Measurements from ENCODE around the gene PFN1.

Gene PFN1

DNA sequence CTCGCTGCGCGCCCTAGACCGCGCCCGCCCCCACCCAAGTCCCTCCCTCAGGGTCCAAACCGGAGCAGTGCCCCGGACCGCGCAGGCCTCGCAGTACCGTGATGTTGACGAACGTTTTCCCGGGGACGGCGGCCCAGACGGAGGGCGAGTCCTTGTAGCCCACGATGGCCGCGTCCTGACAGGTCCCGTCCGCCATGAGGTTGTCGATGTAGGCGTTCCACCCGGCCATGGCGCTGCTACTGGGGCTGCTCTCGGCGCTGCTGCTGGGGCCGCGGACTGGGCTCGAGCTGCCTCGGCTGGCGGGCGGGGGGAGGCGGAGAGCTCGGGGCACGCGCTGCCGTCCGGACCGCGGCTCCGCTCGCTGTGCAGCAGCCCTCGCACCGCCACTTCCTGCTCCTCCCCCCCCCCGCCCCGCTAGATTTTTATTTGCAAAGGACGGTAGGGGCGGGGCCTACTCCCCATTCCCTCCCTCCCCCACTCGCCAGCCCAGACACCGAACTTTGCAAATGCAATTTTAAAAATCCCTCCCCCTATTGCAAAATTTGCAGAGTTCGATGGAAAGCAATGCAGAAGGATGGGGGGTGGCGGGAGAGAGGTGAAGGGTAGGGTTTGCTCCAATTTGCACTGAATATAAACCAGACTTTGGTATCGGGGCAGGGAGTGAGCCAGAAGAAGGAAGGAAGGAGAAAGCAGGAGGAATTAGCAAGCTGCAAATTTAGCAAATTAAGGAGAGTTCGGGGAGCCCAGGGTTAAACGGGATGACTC is at the start of gene PFN1:
TSS of gene PFN1 (minus strand) at position 365 of the 765 bp plus-strand sequence. CDS start at position 229, 136 bp downstream.
- DNase-seq: peak; percentile 58

DNA sequence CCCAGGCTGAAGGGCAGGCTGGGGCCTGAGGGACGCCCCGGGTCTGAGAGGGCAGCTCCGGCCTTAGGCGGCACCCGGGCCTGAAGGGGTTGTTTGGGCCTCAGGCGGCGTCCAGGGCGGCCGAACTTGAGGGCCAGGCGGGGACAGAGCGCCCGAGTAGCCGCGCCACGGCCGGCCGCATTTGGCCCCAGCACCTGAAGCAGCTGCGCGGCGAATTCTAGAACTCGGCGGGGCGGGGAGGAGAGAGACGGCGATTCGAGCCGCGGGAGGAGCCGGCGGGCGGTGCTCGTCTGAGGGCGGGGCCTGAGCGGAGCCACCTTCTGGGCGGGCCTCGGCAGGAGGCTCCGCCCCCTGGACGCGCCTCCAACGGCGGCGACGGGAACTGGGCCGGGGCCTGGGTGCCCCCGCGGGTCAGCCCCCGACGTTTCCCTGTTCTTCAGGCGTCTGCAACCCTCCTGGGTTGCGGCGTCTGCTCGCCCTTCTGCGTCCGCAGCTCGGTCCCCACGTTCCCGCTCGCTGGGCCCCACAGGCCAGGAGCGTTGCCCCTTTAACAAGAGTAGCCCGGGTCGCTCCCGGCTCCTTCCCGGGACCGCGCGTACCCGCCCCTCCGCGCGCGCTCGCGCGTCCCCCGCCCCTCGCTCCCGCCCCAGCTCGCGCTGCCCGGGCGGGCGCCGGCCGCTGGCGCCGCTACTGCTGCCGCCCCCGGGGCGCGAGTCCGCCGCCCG is 49.1 kb upstream of the PFN1 start, which contains the start of the genes INCA1 and KIF1C:
TSS of gene INCA1 (minus strand) at position 221 of the 725 bp plus-strand sequence. CDS start 3,085 bp downstream, outside the sequence.
TSS of gene KIF1C (plus strand) at position 649 of the 725 bp plus-strand sequence. CDS start 2,297 bp downstream, outside the sequence.
- DNase-seq: peak; percentile 47

DNA sequence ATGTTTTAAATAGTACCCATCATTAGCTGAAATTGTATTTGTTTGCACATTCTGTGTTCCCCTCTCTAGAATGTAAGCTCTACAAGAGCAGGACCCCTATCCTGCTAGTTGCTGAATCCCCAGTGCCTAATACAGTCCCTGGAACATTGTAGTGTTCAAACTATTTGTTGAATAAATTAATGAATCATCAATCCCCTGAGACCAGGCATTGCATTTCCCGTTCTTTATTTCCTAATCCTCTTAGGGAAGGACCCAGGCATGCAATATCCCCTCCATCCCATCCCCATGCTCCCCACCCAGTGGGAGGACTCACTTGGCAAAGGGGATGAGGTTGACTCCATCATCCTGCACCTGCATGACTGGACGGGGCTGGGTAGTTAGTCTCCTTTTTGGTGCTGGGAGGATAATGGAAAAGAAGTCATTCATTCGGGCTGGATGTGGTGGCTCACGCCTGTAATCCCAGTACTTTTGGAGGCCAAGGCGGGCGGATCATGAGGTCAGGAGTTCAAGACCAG is 45.8 kb upstream of the PFN1 start:
- DNase-seq: no peak

DNA sequence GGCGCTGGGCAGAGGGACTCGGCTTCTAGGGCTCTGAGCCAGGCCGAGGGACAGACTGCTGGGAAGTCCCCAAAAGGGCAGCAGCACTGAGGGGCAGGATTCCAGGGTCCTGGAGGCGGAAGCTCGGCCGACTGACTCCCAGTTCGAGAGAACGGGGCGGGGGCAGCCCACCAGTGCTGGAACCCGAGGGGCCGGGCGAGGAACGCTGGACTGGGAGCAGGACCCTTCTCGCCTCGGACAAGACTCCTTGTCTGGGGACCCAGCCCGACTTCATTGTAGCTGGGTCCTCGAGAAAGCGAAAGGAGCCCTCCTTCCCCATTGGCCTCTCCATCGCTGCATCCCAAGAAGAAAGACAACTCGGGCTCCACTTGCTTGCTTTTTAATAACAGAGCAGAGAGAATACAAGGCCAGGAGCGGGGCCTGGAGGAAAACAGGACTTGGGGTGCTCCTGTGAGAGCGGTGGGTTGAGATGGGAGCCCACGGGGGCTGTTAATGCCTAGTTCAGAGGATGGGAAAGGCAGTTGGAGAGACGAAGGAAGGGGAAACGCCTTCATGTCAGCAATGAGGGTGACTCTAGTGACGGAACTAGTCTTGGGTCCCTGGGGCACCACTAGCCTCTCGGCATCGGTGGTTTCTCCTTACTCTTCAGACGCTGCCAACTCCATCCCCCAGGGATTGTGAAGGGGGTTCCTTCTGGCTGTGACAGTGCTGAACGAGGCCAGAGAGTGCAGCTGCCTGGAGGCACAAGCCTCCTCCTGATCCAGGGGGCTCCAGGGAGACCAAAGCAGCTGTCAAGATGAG is 39.6 kb upstream of the PFN1 start:
- DNase-seq: no peak

- DNase-seq: peak; percentile 45
Observed at GRCh38 chr17:4986951-4987766, 38.8 kb upstream of the PFN1 start, which contains the start of gene CAMTA2. TSS of gene CAMTA2 (minus strand) at chr17:4987675. CDS start at chr17:4986222, 1,453 bp downstream.

DNA sequence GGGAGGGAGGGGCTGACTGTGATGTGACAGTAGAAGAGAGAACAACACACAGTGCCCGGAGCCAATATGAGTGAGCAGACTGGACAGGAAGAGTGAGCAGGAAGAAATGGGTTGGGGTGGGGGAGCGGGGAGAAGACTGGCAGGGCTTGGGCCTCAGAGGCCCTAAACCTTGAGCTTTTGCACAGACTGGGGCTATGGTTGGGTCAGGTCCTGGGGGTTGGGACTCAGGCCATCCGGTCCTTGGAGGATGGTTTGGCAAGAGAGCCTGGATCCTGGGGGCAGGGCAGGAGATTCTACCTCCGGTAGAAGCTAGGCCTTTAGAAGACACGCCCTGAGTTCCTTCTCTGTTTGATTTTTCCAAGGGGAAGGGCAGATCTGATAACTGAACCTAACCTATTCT is 38.1 kb upstream of the PFN1 start:
- DNase-seq: no peak

- DNase-seq: no peak
Observed at GRCh38 chr17:4982305-4982704, 34.0 kb upstream of the PFN1 start.

DNA sequence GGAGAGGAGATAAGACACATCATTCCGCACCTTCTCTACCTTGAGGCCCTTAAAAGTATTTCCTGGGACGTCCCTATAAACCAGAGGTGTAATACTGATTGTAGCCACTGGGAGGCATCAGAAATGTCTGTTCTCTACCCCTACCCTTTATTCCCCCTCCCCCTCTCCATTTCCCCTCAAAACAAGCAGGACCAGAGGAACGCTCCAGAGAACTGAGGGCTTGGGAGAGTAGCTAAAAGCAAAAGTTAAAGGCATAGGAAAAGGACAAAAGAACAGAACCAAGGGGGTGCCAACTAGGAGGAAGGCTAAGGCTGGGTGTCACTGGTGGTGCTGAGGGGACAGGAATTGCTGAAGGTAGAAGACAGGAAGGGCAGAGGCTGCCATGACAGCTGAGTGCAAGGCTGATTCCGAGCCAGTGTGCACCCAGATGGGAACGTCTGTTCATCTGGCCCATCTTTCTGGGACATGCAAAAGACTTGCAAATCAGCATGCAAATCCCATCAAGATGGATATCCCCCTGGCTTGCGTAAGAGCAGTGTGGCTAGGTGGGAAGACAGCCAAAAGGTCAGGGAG is 32.4 kb upstream of the PFN1 start:
- no peak for DNase-seq

GRCh38 chr17:4978726-4979125 is 30.4 kb upstream of the PFN1 start:
- DNase-seq: no peak

- no peak for DNase-seq
Observed at GRCh38 chr17:4974115-4974670, 25.9 kb upstream of the PFN1 start.

DNA sequence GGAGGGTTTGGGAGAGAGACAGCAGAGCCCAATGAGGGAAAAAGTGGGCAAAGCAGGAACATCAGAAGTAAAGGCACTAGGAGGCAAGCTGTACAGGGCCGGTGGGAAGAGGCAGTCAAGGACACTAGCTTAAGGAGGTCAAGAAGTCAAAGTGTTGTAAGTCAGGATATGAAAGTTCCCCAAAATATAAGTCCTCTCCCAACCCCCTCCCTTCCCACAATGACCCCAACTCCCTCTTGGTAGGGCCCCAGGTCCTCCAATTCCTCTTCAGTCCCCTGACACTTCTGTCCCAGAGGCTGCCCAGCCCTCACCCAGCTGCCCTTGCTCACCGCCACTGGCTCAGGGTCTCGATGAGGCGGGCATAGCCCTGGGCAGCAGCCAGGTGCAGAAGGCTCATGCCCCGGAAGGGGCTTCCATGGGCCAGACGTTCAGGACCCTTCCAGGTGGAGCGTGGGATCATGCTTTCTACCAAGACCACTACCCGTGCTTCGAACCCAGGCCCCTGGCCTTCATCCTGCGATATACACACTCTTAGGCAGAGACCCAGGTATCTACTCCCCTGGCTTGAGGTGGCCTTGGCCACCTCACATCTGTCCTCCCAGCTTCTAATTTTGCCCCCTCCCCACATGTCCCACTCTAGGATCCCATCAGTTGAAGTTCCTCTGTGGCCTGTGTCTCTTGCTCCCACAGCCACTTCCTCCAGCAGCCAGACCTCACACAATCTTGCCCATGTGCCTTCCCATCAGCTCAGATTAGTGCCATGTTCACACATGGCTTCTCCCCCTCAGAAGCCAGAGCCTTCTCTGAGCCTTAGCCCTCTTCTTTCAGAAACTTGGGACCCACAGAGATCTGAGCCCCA is 25.2 kb upstream of the PFN1 start:
- no peak for DNase-seq

DNA sequence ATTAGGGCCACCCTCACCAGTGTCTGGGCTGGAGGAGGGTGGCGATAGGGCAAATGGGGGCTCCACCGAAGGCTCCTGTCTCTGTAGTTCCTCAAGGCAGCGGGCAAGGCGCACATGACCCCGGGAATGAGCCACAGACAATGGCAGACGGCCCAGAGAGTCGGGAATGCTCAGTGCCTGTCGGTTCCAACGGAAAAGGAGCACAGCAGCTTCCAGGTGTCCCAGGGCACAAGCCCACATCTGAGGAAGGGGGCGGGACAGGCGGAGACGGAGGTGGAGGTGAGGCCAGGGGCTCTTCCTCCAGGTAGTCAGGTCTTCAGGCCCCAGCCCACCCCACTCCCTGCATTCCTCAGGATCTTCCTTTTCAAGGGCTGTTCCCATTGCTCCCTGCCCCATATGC is 24.4 kb upstream of the PFN1 start:
- DNase-seq: no peak

DNA sequence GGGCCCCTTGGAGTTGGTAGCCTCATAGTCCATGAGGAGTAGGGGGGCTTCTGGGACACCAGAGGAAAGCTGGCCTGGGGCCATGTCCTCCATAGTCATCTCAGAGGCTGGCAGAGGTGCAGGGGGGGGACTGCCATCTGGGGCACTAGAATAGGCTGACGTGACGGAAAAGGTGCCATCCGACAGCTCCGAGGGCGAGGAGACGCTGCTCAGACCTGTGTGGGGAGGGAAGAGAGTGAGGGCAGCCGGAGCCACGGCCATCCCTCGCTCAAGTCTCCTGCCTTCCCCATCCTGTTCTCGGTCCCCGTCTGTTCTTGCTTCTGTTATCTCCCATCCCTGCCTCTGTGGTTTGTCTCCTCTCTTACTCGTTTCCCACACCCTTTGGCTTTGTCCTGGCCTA is 24.0 kb upstream of the PFN1 start:
- no peak for DNase-seq

DNA sequence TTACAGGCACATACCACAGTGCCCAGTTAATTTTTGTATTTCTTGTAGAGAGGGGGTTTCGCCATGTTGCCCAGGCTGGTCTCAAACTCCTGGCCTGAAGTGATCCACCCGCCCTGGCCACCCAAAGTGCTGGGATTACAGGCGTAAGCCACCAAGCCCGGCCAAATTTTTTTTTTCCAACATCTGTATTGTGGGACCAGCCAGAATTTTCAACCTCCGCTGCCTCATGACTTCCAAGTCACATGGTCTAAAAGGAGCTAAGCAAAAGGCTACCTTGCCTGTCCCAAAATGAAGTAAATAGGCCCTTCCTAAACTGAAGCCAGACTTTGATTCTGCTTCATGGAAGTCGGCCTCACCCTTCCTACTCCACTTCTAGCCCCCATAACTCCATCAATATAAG is 23.5 kb upstream of the PFN1 start:
- DNase-seq: no peak

DNA sequence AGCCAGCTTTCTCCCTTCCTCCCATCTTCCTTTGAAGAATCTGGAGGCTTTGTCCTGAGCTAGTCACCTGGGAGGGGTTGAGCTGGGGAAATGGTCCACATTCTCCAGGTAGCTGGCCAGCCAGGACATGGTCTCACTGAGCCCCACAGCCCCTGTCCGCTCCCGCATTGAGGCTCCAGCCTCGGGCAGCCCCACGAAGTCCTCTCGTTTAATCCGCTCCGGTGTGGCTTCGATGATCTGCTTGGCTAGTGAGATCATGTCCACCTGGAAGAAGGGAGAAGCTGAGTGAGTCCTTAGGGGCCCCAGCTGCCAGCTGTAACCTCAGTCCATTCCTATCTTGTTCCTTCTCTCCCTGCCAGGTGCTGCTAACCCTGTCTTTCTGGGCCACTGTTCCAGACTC is 21.9 kb upstream of the PFN1 start:
- no peak for DNase-seq

GRCh38 chr17:4969551-4970173 is 21.3 kb upstream of the PFN1 start:
- DNase-seq: no peak

GRCh38 chr17:4969047-4969550 is 20.8 kb upstream of the PFN1 start:
- no peak for DNase-seq

DNA sequence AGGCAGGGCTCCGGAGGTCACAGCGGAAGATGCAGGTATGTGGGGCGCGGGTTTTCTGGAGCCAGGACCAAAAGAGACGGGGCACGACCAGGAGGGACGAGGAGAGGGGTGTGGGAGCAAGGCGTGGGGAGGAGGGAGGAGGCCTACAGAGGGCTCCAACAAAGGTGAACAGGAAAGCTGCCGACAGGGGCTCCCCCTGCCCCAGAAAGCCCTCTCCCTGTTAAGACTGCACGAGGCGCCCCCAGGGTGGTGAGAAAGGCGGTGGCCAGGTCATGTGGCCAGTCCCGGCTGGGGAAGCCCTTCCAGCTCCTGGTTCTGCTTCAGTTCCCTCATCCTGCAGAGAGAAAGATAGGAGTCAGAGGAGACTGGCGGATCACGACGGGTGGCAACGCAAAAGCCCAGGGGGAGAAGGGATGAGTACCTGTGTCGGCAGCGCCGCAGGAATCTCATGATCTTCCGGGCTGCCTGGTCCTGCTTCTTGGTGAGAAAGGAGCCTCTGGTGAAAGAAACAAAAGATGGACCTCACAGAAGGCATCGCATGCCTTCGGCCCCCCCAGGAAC is 20.2 kb upstream of the PFN1 start:
- DNase-seq: no peak
